Left ventricle myocardium inferior (tissue), 1 donor: Measurements from ENCODE around the gene TMEM237. TPM values are rescaled to one million over a fixed set of nuclear protein-coding genes. Genes with fewer than 3 reads are reported as not detected.

ENCODE experiments used
- DNase-seq: peaks from one replicate; pipeline ENCODE4 v3.0.0-alpha.2; 2020
- H3K27ac ChIP-seq: fragments of 200-600 bp; replicated peaks from 2 replicates; pipeline ENCODE4 v1.8.0; 2021
- H3K27me3 ChIP-seq: fragments of 200-600 bp; 2 replicates; pipeline ENCODE4 v1.8.0; 2021; ENCODE audit warnings: low read depth
- H3K36me3 ChIP-seq: fragments of 200-600 bp; 2 replicates; pipeline ENCODE4 v1.8.0; 2021
- H3K4me1 ChIP-seq: fragments of 200-600 bp; 2 replicates; pipeline ENCODE4 v1.8.0; 2021
- H3K4me3 ChIP-seq: fragments of 200-600 bp; 2 replicates; pipeline ENCODE4 v1.8.0; 2021; ENCODE audit warnings: mild to moderate bottlenecking, moderate library complexity
- H3K9me3 ChIP-seq: fragments of 200-600 bp; replicated peaks from 2 replicates; pipeline ENCODE4 v1.8.0; 2021
- CTCF ChIP-seq: fragments of 200-600 bp; IDR thresholded peaks from 2 replicates; pipeline ENCODE4 v1.8.0; 2021; ENCODE audit warnings: antibody characterized with exemption, mild to moderate bottlenecking, borderline replicate concordance
- intact Hi-C: fragments of 100-400 bp; cut with micrococcal nuclease; formaldehyde crosslinking; loops from one replicate; pipeline ENCODE4 v1.11.0; 2022
- total RNA-seq: library from RNA; stranded (reverse); fragmentation: NEBNext Ultra II Directional; extraction: Animal tissue kit (Norgen Biotek cat#: 25700); gene quantifications from one replicate; pipeline ENCODE4 v1.2.1, GENCODE V29; 2021
- donor health status: DM: no; HTN: yes; CAD: no; lungs with severe emphysema.

TMEM237 gene
- total RNA-seq, 1 donor from 2014 or later: 18.3 TPM

GRCh38 chr2:201618744-201619662 lies 24.3 kb downstream of the TMEM237 start:
- peak; percentile 58 for TF ChIP-seq CTCF
- peaks cover 6% of the 10 kb centered on the region for H3K36me3 ChIP-seq
- no peaks in the 10 kb centered on the region for H3K9me3 ChIP-seq
- H3K4me3 ChIP-seq: peak overlapping the region; percentile 56
- H3K27me3 ChIP-seq: no peaks in the 10 kb centered on the region
- no peak overlapping the region for H3K27ac ChIP-seq
- peak; percentile 83 for DNase-seq
- no peaks in the 10 kb centered on the region for H3K4me1 ChIP-seq
- intact Hi-C loops: no loop called here

- no peak overlapping the region for H3K4me3 ChIP-seq
- TF ChIP-seq CTCF: no peak
- H3K4me1 ChIP-seq: no peaks in the 10 kb centered on the region
- H3K9me3 ChIP-seq: peaks cover 8% of the 10 kb centered on the region
- no peak overlapping the region for H3K27ac ChIP-seq
- H3K36me3 ChIP-seq: no peaks in the 10 kb centered on the region
- H3K27me3 ChIP-seq: no peaks in the 10 kb centered on the region
- intact Hi-C loops: no loop called here
- no peak for DNase-seq
These were observed 35.3 kb downstream of the TMEM237 start for GRCh38 chr2:201608021-201608420.

- H3K4me3 ChIP-seq: no peak overlapping the region
- TF ChIP-seq CTCF: no peak
- intact Hi-C loops: no loop called here
- H3K36me3 ChIP-seq: no peaks in the 10 kb centered on the region
- H3K9me3 ChIP-seq: peaks cover 8% of the 10 kb centered on the region
- H3K4me1 ChIP-seq: no peaks in the 10 kb centered on the region
- DNase-seq: no peak
- no peaks in the 10 kb centered on the region for H3K27me3 ChIP-seq
- H3K27ac ChIP-seq: no peak overlapping the region
These were observed 35.7 kb downstream of the TMEM237 start for GRCh38 chr2:201607568-201607967.

- no peak overlapping the region for H3K27ac ChIP-seq
- H3K27me3 ChIP-seq: no peaks in the 10 kb centered on the region
- H3K36me3 ChIP-seq: no peaks in the 10 kb centered on the region
- H3K4me3 ChIP-seq: no peak overlapping the region
- TF ChIP-seq CTCF: no peak
- intact Hi-C loops: no loop called here
- no peak for DNase-seq
- H3K9me3 ChIP-seq: peaks cover 10% of the 10 kb centered on the region
- no peaks in the 10 kb centered on the region for H3K4me1 ChIP-seq
These were observed 42.4 kb downstream of the TMEM237 start for GRCh38 chr2:201600906-201601305.

GRCh38 chr2:201597397-201597796 lies 45.9 kb downstream of the TMEM237 start:
- no peak for DNase-seq
- no peak overlapping the region for H3K27ac ChIP-seq
- H3K4me1 ChIP-seq: no peaks in the 10 kb centered on the region
- no peak for TF ChIP-seq CTCF
- no peaks in the 10 kb centered on the region for H3K27me3 ChIP-seq
- no peak overlapping the region for H3K4me3 ChIP-seq
- intact Hi-C loops: no loop called here
- H3K36me3 ChIP-seq: no peaks in the 10 kb centered on the region
- H3K9me3 ChIP-seq: peaks cover 11% of the 10 kb centered on the region
